ENCODE data around the gene PIP5K1A.
"Not testable (repeated sequence)": the region's sequence is repeated elsewhere in the genome, so short reads cannot be mapped to it uniquely, and the experiment has no call there.

PIP5K1A gene

DNA sequence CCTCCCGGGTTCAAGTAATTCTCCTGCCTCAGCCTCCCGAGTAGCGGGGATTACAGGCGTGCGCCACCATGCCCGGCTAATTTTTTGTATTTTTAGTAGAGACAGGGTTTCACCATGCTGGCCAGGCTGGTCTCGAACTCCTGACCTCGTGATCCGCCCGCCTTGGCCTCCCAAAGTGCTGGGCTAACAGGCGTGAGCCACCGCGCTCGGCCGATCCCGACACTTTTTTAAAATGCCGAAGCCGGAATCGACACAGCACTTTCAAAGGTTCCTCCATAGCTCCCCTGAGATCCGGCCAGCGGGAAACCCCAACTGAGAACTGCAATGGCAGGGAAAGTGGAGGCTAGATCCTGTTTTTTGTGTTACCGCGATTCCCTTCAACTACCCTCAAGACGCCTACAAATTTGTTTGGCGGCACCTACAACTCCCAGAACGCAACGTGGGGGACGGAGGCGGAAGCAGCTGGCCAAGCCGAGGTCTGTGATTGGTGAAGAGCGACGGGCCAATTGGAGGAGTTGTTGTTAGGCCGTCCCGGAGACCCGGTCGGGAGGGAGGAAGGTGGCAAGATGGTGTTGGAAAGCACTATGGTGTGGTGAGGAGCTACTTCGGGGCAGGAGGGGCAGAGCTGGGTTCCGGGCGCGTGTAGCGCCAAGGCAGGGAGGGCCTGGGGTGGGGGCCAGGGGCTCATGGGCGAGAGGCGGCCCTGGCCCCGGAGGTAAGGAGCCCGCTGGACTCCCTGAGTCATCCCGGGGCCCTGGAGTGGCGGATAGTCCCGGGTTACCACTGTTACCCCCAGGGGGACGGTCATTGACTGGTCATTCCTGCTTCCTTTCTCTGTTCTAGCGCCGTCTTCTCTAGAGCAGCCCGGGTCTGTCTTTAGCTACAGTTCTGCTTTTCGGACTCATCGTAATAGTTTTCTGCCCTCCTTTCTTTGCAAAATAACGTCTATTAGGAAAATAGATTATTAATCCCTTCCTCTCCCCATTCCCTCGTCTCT is 56.2 kb downstream of the PIP5K1A start, which contains the start of gene PSMD4:
Gene PSMD4, plus strand, starts transcription at position 518 of the 997 bp plus-strand sequence. Its CDS starts 49 bp downstream, at position 567.
- peak; percentile 88 for DNase-seq

- no peak for DNase-seq
Measured at GRCh38 chr1:151255381-151255780, 57.0 kb downstream of the PIP5K1A start.

DNA sequence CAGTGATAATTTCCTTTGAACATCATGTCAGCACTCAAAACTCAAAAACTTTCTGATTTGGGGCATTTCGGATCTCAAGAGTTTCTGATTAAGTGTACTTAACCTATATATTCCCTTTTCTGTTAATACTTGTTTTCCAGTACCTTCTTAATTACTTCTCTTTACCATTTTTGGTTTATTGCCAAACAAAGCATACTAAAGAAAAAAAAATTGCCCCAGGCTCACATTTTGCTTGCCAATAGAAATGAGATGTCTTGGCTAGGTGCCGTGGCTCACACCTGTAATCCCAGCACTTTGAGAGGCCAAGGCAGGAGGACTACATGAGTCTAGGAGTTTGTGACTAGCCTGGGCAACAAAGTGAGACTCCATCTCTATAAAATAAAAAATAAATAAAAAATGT is 61.0 kb downstream of the PIP5K1A start:
- no peak for DNase-seq

DNA sequence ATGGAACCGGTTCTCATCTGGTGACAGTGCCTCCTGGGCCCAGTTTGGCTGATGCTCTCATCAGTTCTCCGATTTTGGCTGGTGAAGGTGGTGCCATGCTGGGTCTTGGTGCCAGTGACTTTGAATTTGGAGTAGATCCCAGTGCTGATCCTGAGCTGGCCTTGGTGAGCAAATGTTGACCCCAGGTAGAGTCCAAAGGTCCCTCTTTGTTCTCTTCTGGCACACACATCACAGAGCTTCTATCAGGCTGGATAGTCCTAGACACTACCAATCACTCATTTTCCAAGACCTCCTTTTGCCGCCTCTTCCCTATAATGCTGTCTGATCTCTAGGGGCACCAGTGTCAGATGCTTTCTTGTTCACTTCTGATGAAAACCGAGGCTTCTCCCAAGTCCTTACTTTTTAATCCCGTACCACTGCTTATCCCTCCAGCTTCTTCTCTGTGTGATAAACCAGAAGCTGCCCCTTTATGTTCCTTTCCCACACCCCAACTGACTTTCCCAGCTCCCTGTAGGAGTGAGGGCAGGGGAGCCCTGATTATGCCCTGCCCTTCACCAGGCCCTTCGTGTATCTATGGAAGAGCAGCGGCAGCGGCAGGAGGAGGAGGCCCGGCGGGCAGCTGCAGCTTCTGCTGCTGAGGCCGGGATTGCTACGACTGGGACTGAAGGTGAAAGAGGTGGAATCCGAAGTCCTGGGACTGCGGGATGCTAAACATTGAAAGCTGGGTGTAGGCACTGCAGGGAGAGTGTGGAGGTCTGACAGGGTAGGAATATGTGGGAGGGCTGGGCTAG is 67.3 kb downstream of the PIP5K1A start:
- DNase-seq = no peak

DNA sequence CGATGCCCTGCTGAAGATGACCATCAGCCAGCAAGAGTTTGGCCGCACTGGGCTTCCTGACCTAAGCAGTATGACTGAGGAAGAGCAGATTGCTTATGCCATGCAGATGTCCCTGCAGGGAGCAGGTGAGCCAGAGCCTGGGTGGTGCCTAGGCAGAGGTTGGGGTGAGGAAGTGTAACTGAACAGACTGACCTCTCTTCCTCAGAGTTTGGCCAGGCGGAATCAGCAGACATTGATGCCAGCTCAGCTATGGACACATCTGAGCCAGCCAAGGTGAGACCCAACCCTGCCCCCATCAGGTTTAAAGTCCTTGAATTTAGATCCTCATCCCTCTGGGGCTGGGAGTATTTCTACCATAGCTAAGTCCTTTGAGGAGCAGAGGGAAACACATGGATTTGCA is 68.0 kb downstream of the PIP5K1A start:
- DNase-seq = no peak

DNA sequence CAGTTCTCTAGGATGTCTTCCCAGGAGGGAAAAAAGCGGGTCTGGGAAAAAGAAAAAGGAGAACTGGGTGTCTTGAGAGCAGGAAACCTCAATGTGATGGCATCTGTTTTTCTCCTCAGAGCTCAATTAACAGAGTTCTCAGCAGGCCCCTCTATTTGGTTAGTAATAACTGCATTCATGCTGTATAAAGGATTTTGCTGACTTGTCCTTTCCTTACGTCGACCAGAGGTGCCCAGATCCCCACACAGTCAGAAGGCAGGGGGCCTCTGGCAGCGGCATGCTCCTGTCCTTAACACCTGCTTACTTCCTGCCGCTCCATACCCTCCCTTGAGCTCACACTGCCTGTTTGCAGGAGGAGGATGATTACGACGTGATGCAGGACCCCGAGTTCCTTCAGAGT is 68.5 kb downstream of the PIP5K1A start:
- no peak for DNase-seq

DNA sequence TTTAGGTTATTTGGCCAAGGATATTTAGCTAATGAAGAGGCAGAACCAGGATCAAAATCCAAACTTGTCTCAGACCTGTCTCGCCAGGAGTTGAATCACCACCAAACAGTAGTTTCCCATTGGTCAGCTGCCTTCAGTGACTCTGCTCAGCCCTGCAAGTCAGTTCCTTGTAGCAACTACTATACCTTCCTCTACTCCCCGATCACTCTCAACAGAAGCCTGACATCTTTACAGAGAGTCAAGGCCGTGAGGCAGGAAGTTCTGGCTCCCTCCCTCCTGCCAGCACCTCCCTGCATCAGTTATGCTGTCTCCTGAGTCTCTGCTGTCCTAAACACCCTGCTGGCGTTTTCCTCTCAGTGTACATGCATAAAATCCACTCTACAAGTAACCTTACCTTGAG is 69.4 kb downstream of the PIP5K1A start:
- no peak for DNase-seq

DNA sequence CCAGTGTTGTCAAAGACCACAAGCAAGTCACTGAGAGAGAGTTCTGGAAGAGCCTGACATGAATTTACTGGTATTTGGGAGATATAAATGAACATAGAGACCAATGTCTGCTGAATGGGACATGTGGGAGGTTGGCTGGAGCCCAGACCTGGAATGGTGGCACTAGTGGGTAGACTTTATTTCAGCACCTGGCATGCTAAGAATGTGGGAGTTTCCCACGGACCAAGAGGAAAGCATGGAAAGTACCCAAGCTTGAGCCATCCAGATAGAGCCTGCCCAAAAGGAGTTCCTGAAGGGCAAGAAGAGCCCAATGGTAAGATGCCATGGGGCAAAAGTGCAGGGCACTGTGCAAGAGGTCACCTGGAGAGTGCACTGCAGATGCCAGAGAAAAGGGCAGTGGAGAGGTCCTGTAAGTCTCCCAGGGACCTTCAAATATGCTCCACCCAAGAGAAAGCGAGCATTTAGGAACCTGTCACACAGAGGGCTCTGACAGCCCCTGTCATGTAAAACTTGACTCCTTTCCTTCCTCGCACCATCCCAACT is 75.6 kb downstream of the PIP5K1A start:
- no peak for DNase-seq

DNA sequence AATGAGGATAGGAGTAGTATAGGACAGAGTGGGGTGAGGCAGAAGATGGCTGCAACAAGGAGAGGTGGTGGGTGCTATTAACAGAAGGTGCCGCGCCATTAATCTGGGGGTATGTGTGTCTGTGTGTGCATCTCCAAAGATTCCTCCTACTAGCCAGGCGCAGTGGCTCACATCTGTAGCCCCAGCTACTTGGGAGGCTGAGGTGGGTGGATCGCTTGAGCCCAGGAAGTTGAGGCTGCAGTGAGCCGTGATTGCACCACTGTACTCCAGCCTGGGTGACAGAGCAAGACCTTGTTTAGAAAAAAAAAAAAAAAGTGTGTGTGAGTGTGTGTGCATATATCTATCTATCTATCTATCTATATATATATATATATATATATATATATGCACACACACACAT is 77.0 kb downstream of the PIP5K1A start:
- DNase-seq = not testable (repeated sequence)

GRCh38 chr1:151277249-151277648 is 78.9 kb downstream of the PIP5K1A start:
- DNase-seq = peak; percentile 40

DNA sequence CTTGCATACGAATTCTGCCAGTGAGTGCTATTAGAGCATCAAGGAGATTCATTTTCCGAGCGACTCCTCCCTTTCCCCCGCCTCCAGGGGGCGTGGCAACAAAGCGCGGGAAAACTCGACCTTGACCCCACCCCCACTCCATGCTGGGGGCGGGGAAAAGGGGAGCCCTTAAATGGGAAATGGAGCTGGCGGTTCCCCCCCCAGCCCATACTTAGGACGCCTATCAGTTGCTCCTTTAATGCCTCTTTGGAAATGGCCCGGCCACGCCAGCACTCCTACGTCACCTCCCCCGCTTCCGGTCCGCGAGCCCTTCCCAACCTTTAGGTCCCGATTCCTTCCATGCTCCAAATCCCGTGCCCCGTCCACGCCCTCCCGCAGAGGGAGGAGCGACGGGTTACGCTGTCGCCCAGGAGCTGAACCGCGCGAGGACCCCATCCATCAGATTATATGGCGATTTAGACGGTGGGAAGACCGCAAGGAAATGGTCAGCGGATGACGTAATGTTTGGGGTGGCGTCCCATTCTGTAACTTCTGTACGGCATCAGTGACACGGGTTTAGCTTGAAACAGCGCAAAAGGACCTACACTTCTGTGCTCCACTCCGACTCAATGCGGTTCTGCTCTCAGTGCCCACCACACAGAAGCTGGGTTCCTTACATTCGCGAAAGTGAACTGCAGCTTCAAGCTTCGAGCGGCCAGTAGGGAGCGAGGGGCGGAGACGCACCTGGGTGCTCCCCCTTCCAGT is 83.0 kb downstream of the PIP5K1A start:
- DNase-seq = peak; percentile 92

GRCh38 chr1:151281969-151282882 is 83.9 kb downstream of the PIP5K1A start, which contains the start of gene ZNF687:
ZNF687 (plus strand) TSS chr1:151282299; CDS start chr1:151286292, 3,993 bp downstream.
- DNase-seq = peak; percentile 98

DNA sequence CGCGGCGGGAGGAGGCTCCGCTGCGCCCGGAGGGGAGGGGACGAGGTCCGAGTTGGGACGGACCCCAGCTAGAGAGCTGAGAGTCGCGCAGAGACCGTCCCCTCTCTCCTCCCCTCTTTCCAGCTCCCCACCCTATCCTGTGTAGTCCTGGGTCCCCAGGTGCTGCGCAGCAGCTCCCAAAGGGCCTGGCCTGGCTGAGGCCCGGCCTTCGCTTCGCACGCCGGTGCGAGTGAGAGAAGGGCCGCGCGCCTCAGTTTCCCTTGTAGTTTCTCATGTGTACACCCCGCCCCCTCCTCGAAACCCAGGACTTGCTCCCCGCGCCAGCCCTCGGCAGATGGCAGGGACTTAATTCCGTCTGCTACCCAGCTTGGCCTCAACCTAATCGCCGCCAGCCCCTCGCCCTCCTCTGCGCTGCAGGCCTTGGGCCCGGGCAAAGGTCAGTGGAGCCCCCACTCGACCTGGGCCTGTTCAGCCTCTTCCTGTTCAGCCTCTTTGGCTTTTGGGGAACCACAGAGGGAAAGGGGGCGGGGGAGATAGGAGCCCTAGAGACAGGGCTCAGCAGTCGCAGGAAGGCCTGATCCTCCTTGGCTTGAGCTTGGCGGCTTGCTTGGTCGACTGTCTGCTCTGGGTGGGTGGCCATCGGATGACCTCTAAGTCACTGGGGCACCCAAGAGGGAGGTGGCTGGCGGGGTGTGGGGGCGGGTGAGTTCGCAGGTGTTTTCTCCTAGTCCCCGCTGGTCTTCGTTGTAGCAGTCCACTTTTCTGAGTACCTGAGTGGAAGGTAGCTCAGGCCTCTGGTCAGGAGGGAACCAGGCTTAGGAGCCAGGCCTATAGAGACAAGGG is 84.8 kb downstream of the PIP5K1A start:
- DNase-seq = no peak

DNA sequence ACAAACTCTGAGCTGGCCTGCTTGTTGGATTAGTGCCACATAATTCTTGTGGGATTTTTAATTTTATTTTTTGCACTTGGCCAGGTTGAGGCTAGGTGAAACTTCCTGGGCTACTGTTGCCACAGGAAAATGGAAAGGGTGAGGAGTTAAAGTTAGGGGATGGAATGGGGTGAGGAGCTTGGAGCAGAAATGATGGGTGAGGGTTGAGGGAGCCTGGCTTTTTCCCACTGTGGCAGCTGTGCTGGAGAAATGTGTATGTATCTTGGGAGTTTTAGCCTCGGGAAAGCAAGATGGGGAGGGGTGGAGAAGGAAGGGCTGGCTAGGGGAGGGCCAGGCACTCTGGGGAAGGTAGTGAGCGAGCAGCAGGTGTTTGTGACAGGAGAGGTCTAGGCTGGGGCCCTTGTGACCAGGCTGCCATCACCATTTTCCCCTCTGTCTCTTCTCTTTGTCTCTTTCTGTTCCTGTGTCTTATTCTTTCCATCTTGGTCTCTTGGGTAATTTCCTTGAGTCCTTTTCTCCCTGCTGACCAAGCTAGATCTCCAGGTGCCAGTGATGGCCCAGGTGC is 85.7 kb downstream of the PIP5K1A start:
- no peak for DNase-seq

DNA sequence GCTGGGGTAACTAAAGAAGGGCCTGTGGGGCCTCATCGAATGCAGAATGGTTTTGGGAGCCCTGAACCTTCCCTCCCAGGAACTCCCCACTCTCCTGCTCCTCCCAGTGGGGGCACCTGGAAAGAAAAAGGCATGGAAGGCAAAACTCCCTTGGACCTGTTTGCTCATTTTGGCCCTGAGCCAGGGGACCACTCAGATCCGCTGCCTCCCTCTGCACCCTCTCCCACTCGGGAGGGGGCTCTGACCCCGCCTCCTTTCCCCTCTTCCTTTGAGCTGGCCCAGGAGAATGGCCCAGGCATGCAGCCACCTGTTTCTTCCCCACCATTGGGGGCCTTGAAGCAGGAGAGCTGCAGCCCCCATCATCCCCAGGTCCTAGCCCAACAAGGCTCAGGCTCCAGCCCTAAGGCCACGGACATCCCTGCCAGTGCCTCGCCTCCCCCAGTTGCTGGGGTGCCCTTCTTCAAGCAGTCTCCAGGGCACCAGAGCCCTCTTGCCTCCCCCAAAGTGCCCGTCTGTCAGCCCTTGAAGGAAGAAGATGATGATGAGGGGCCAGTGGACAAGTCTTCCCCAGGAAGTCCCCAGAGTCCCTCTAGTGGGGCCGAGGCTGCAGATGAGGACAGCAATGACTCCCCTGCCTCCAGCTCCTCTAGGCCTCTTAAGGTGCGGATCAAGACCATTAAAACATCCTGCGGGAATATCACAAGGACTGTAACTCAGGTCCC is 88.4 kb downstream of the PIP5K1A start:
- DNase-seq = no peak

- DNase-seq = no peak
Measured at GRCh38 chr1:151287341-151287699, 89.0 kb downstream of the PIP5K1A start.

GRCh38 chr1:151287767-151288500 is 89.6 kb downstream of the PIP5K1A start:
- no peak for DNase-seq

- DNase-seq = no peak
Measured at GRCh38 chr1:151288502-151288901, 90.2 kb downstream of the PIP5K1A start.
